H1 (cell line): ENCODE results near the gene TAF1B. TPM values are rescaled to one million over a fixed set of nuclear protein-coding genes. Genes with fewer than 3 reads are reported as not detected.

Experiments
- CTCF ChIA-PET: fragments of 300-600 bp; sonication (Branson Sonifier 250); formaldehyde crosslinking; loops from one replicate; lab custom pipeline; 2021; ENCODE audit not compliant: partially characterized antibody; lab: Charles Lee
- POLR2A ChIA-PET: fragments of 300-600 bp; sonication (Branson Sonifier 250); formaldehyde crosslinking; loops from one replicate; lab custom pipeline; 2021; ENCODE audit warnings: inconsistent platforms; ENCODE audit not compliant: partially characterized antibody; lab: Charles Lee
- DNase-seq, 2 experiments: peaks; one replicate each; pipeline versions ENCODE4 v3.0.0 to v3.0.0-alpha.2; 2010 to 2022; ENCODE audit warnings: low spot score in 2 of 2, low read depth in 1 of 2, mixed read lengths in 1 of 2
- FAIRE-seq: peaks from 2 replicates; lab custom pipeline; 2011; peaks lifted over from hg19 to GRCh38; lab: Jason Lieb, UNC
- H2AFZ ChIP-seq: 2 replicates; pipeline ENCODE4 v1.8.1; 2012; ENCODE audit warnings: low read length, inconsistent platforms
- H2AK5ac ChIP-seq: 2 replicates; pipeline ENCODE4 v1.6.1; 2013; ENCODE audit warnings: low read depth, low read length
- H2BK120ac ChIP-seq: replicated peaks from 2 replicates; pipeline ENCODE3; 2013; ENCODE audit warnings: low read depth, low read length, inconsistent platforms
- H2BK12ac ChIP-seq: 2 replicates; pipeline ENCODE4 v1.6.1; 2013; ENCODE audit warnings: low read depth, low read length
- H2BK15ac ChIP-seq: 2 replicates; pipeline ENCODE4 v1.6.1; 2013; ENCODE audit warnings: low read length
- H2BK20ac ChIP-seq: 2 replicates; pipeline ENCODE4 v1.6.1; 2013; ENCODE audit warnings: low read length
- H2BK5ac ChIP-seq: 2 replicates; pipeline ENCODE4 v1.6.1; 2013; ENCODE audit warnings: low read depth, low read length
- H3K14ac ChIP-seq: 2 replicates; pipeline ENCODE4 v1.6.1; 2013; ENCODE audit warnings: inconsistent platforms; ENCODE audit not compliant: insufficient read length
- H3K18ac ChIP-seq: 2 replicates; pipeline ENCODE4 v1.6.1; 2013; ENCODE audit warnings: low read length; ENCODE audit errors: extremely low read depth
- H3K23ac ChIP-seq: 2 replicates; pipeline ENCODE4 v1.6.1; 2013; ENCODE audit warnings: inconsistent platforms; ENCODE audit not compliant: insufficient read length
- H3K23me2 ChIP-seq: 2 replicates; pipeline ENCODE4 v1.6.1; 2013; ENCODE audit warnings: low read depth, low read length
- H3K27ac ChIP-seq: 2 replicates; pipeline ENCODE4 v1.6.1; 2011; ENCODE audit warnings: low read depth, low read length, inconsistent platforms
- H3K27me3 ChIP-seq, 4 experiments: replicated peaks in 1 of 4; 1 replicate in 1 of 4; 2 replicates in 3 of 4; pipeline versions ENCODE4 v1.6.1 to v1.8.1; 2011 to 2013; ENCODE audit warnings: low read length in 3 of 4, mild to moderate bottlenecking in 3 of 4, inconsistent platforms in 2 of 4, mixed read lengths in 2 of 4, moderate library complexity in 1 of 4; ENCODE audit not compliant: control insufficient read depth in 3 of 4, insufficient read depth in 3 of 4; ENCODE audit errors: extremely low read depth in 1 of 4
- H3K36me3 ChIP-seq, 4 experiments: 2 replicates each; pipeline versions ENCODE4 v1.6.1 to v1.8.1; 2011 to 2013; ENCODE audit warnings: mild to moderate bottlenecking in 4 of 4, low read length in 3 of 4, moderate library complexity in 2 of 4, control low read depth in 1 of 4, inconsistent platforms in 1 of 4; ENCODE audit not compliant: insufficient read depth in 4 of 4, control insufficient read depth in 2 of 4
- H3K4ac ChIP-seq: replicated peaks from 2 replicates; pipeline ENCODE3; 2013; ENCODE audit warnings: low read length, low read depth, mixed read lengths, inconsistent platforms; ENCODE audit not compliant: insufficient read length
- H3K4me1 ChIP-seq, 4 experiments: replicated peaks in 1 of 4; 1 replicate in 1 of 4; 2 replicates in 3 of 4; pipeline versions ENCODE4 v1.6.1 to v1.8.1; 2011 to 2013; ENCODE audit warnings: low read length in 3 of 4, inconsistent platforms in 2 of 4, mixed read lengths in 1 of 4; ENCODE audit not compliant: insufficient read depth in 4 of 4, control insufficient read depth in 3 of 4
- H3K4me2 ChIP-seq, 2 experiments: 2 replicates each; pipeline versions ENCODE4 v1.6.1 to v1.8.1; 2011 to 2013; ENCODE audit warnings: low read depth in 2 of 2, low read length in 2 of 2, control low read depth in 1 of 2, inconsistent platforms in 1 of 2, mild to moderate bottlenecking in 1 of 2; ENCODE audit not compliant: insufficient read depth in 1 of 2
- H3K4me3 ChIP-seq, 4 experiments: fragments of 200-600, 300-600 bp in 1 of 4; sonication (generic), shearing (Covaris generic), sonication (Bioruptor Twin) in 1 of 4; 2 replicates each; pipeline versions ENCODE4 v1.5.1 to v1.8.1; 2011 to 2016; ENCODE audit warnings: low read length in 4 of 4, low read depth in 3 of 4, control low read depth in 2 of 4, inconsistent platforms in 2 of 4, mild to moderate bottlenecking in 2 of 4, mixed read lengths in 1 of 4, moderate library complexity in 1 of 4; ENCODE audit not compliant: insufficient read depth in 2 of 4; ENCODE audit errors: extremely low read depth in 1 of 4
- H3K56ac ChIP-seq: replicated peaks from 2 replicates; pipeline ENCODE3; 2013; ENCODE audit warnings: low read depth, mild to moderate bottlenecking, mixed read lengths, low read length, inconsistent platforms; ENCODE audit not compliant: insufficient read length
- H3K79me1 ChIP-seq: 2 replicates; pipeline ENCODE4 v1.6.1; 2013; ENCODE audit warnings: low read depth, low read length, control low read depth
- H3K79me2 ChIP-seq, 2 experiments: 2 replicates each; pipeline versions ENCODE4 v1.6.1 to v1.8.1; 2012 to 2013; ENCODE audit warnings: low read length in 2 of 2, mild to moderate bottlenecking in 2 of 2, inconsistent platforms in 1 of 2; ENCODE audit not compliant: insufficient read depth in 2 of 2, control insufficient read depth in 1 of 2
- H3K9ac ChIP-seq, 4 experiments: replicated peaks in 1 of 4; 1 replicate in 1 of 4; 2 replicates in 3 of 4; pipeline versions ENCODE4 v1.6.1 to v1.8.1; 2011 to 2013; ENCODE audit warnings: low read depth in 3 of 4, low read length in 3 of 4, control low read depth in 2 of 4, mild to moderate bottlenecking in 2 of 4, moderate library complexity in 2 of 4, inconsistent platforms in 1 of 4; ENCODE audit errors: extremely low read depth in 1 of 4
- H3K9me3 ChIP-seq, 2 experiments: 2 replicates each; pipeline versions ENCODE4 v1.6.1 to v1.8.1; 2012 to 2013; ENCODE audit warnings: mild to moderate bottlenecking in 2 of 2, moderate library complexity in 2 of 2, control low read depth in 1 of 2, inconsistent platforms in 1 of 2, low read depth in 1 of 2, low read length in 1 of 2, mixed read lengths in 1 of 2; ENCODE audit not compliant: insufficient read depth in 2 of 2
- H4K20me1 ChIP-seq, 2 experiments: replicated peaks in 1 of 2; 2 replicates each; pipeline versions ENCODE3 to v1.8.1; 2011 to 2013; ENCODE audit warnings: inconsistent platforms in 2 of 2, low read length in 2 of 2, mild to moderate bottlenecking in 1 of 2; ENCODE audit not compliant: insufficient read depth in 2 of 2, control insufficient read depth in 1 of 2
- H4K5ac ChIP-seq: 2 replicates; pipeline ENCODE4 v1.6.1; 2013; ENCODE audit warnings: low read length, low read depth, mixed read lengths, inconsistent platforms; ENCODE audit not compliant: insufficient read length
- H4K8ac ChIP-seq: 2 replicates; pipeline ENCODE4 v1.8.0; 2013; ENCODE audit warnings: mild to moderate bottlenecking, moderate library complexity, low read length, inconsistent platforms; ENCODE audit not compliant: insufficient read depth; ENCODE audit errors: extremely low read depth
- H4K91ac ChIP-seq: replicated peaks from 2 replicates; pipeline ENCODE3; 2013; ENCODE audit warnings: low read length, mixed read lengths, inconsistent platforms; ENCODE audit not compliant: insufficient read length
- ATF2 ChIP-seq: IDR thresholded peaks from 2 replicates; pipeline ENCODE4 v1.6.1; 2012; ENCODE audit warnings: low read length, inconsistent platforms
- BCL11A ChIP-seq, 2 experiments: IDR thresholded peaks; one replicate each; pipeline ENCODE4 v1.6.1; 2011; ENCODE audit warnings: low read depth in 2 of 2, low read length in 2 of 2, mild to moderate bottlenecking in 2 of 2
- CTCF ChIP-seq, 3 experiments: IDR thresholded peaks; 1 replicate in 2 of 3; 2 replicates in 1 of 3; pipeline versions ENCODE4 v1.5.1 to v1.6.1; 2011; ENCODE audit warnings: low read length in 3 of 3, mild to moderate bottlenecking in 3 of 3, inconsistent platforms in 2 of 3, low read depth in 1 of 3, moderate library complexity in 1 of 3; ENCODE audit not compliant: insufficient read depth in 1 of 3; ENCODE audit errors: control extremely low read depth in 1 of 3
- ZNF274 ChIP-seq: IDR thresholded peaks from 2 replicates; pipeline ENCODE4 v1.7.0; 2012; ENCODE audit warnings: low read length, borderline replicate concordance; ENCODE audit errors: extremely low read depth
- WGBS, 2 experiments: shearing (Covaris generic) in 1 of 2; methylation state at CpG; one replicate each; pipeline versions ENCODE4 v1.1.6 to v1.1.7; 2013 to 2015; ENCODE audit warnings: low lambda C conversion rate in 2 of 2, mixed read lengths in 2 of 2, inconsistent platforms in 1 of 2, low coverage in 1 of 2, missing lambda C conversion rate in 1 of 2; ENCODE audit not compliant: insufficient replicate concordance in 2 of 2, insufficient coverage in 1 of 2, insufficient read length in 1 of 2; ENCODE audit errors: extremely low coverage in 1 of 2, missing lambda C conversion rate in 1 of 2; 5-methylcytosine and 5-hydroxymethylcytosine counted together
- polyA plus RNA-seq, 7 experiments: library from polyadenylated mRNA; depleted of rRNA in 3 of 7; stranded (reverse) in 5 of 7; unstranded in 2 of 7; fragments of >200 nt in 5 of 7; fragments of 200-250 nt in 2 of 7; gene quantifications; 1 replicate in 5 of 7; 2 replicates in 1 of 7; 4 replicates in 1 of 7; pipeline versions ENCODE4 v1.2.1 to v1.2.3, GENCODE V29; 2011 to 2013; ENCODE audit warnings: missing spikeins in 2 of 7, mixed read lengths in 2 of 7
- total RNA-seq: library from RNA; stranded (reverse); fragmentation: NEBNext Ultra II Directional; extraction: Animal tissue kit (Norgen Biotek cat#: 25700); gene quantifications from 2 replicates; pipeline ENCODE4 v1.2.1, GENCODE V29; 2021

TAF1B gene
- total and polyA plus RNA-seq, 2 of the 8 experiments (the other 6 are each of a cell fraction or from before 2014, with no cell fraction given) = 6.6 to 25.2 TPM

- Histone ChIP-seq H3K23me2 (no peaks in the 10 kb centered on the region), H4K5ac (no peak overlapping the region), H3K4me1 (no peaks in the 10 kb centered on the region; a peak in 1 of 7 replicates), H2BK120ac (no peak overlapping the region), H2BK20ac (no peak overlapping the region), H3K79me1 (no peaks in the 10 kb centered on the region), H2AK5ac (no peak overlapping the region), H4K91ac (no peak overlapping the region), H3K9me3 (no peaks in the 10 kb centered on the region), H3K79me2 (no peaks in the 10 kb centered on the region), H2BK12ac (no peak overlapping the region), H3K9ac (no peak overlapping the region), H3K14ac (no peak overlapping the region), H3K56ac (no peak overlapping the region), H3K27me3 (no peaks in the 10 kb centered on the region), H4K8ac (no peak overlapping the region), H3K18ac (no peak overlapping the region), H3K23ac (no peak overlapping the region), H3K4me2 (no peak overlapping the region), H2AFZ (no peak overlapping the region), H3K4me3 (no peak overlapping the region), H3K27ac (no peak overlapping the region), H4K20me1 (no peaks in the 10 kb centered on the region), H3K4ac (no peak overlapping the region), H2BK15ac (no peak overlapping the region), H2BK5ac (no peak overlapping the region), H3K36me3 (peaks cover 0 to 12% (median 3%) of the 10 kb centered on the region in 4 experiments; a peak in 4 of 8 replicates)
- WGBS, 2 experiments = 92% methylated on average over 1 of the region's 1 CpG; no CpG with 5 or more reads in 1 of the 2 experiments
- no peak for DNase-seq
- ChIA-PET CTCF (interaction anchor here (0.5 to 1.7 kb wide), 3 partner anchors 13 to 23 kb away, joined by 3 to 6 read pairs (median 3); no protein-coding TSS in a partner anchor), POLR2A (interaction anchor here (1.1 kb wide), 1 partner anchor 11 kb away, joined by 4 read pairs; no protein-coding TSS in a partner anchor)
- FAIRE-seq = no peak
- TF ChIP-seq CTCF (IDR thresholded peaks at IDR 0.05; ENCODE audit: control extremely low read depth in 1 of 3, insufficient read depth in 1 of 3, low read depth in 1 of 3, low read length in 3 of 3) (no peak), BCL11A (IDR thresholded peaks at IDR 0.05; ENCODE audit: low read depth in 2 of 2, low read length in 2 of 2) (no peak), ZNF274 (no peak), ATF2 (no peak)
Observed at GRCh38 chr2:9908639-9909038, 65.4 kb downstream of the TAF1B start.
